Measurements from ENCODE around the gene NEIL3.

NEIL3 gene

GRCh38 chr4:177371461-177371860 lies 61.8 kb downstream of the NEIL3 start:
- no peak for DNase-seq (ENCODE audit: low spot score)

- no peak for DNase-seq (ENCODE audit: low spot score)
These were observed 65.3 kb downstream of the NEIL3 start for GRCh38 chr4:177374966-177375365.

GRCh38 chr4:177375372-177375771 lies 65.7 kb downstream of the NEIL3 start:
- no peak for DNase-seq (ENCODE audit: low spot score)

- DNase-seq (ENCODE audit: low spot score) = no peak
These were observed 66.3 kb downstream of the NEIL3 start for GRCh38 chr4:177376024-177376423.

GRCh38 chr4:177380730-177381287 lies 71.1 kb downstream of the NEIL3 start:
- DNase-seq (ENCODE audit: low spot score) = no peak

- DNase-seq (ENCODE audit: low spot score) = no peak
These were observed 72.2 kb downstream of the NEIL3 start for GRCh38 chr4:177381762-177382310.

GRCh38 chr4:177384856-177385397 lies 75.3 kb downstream of the NEIL3 start:
- no peak for DNase-seq (ENCODE audit: low spot score)

GRCh38 chr4:177385576-177386277 lies 76.1 kb downstream of the NEIL3 start:
- DNase-seq (ENCODE audit: low spot score) = no peak

- no peak for DNase-seq (ENCODE audit: low spot score)
These were observed 76.7 kb downstream of the NEIL3 start for GRCh38 chr4:177386278-177386815.

GRCh38 chr4:177391287-177391686 lies 81.6 kb downstream of the NEIL3 start:
- no peak for DNase-seq (ENCODE audit: low spot score)

- no peak for DNase-seq (ENCODE audit: low spot score)
These were observed 82.3 kb downstream of the NEIL3 start for GRCh38 chr4:177391953-177392352.

- peak; percentile 10 for DNase-seq (ENCODE audit: low spot score)
These were observed 83.6 kb downstream of the NEIL3 start for GRCh38 chr4:177393236-177393635.

GRCh38 chr4:177396352-177396751 lies 86.7 kb downstream of the NEIL3 start:
- DNase-seq (ENCODE audit: low spot score) = no peak

- DNase-seq (ENCODE audit: low spot score) = no peak
These were observed 90.4 kb downstream of the NEIL3 start for GRCh38 chr4:177400030-177400429.

GRCh38 chr4:177401658-177402273 lies 92.1 kb downstream of the NEIL3 start:
- DNase-seq (ENCODE audit: low spot score) = peak; percentile 11

- no peak for DNase-seq (ENCODE audit: low spot score)
These were observed 94.1 kb downstream of the NEIL3 start for GRCh38 chr4:177403746-177404145.

- no peak for DNase-seq (ENCODE audit: low spot score)
These were observed 94.7 kb downstream of the NEIL3 start for GRCh38 chr4:177404342-177404741.

- no peak for DNase-seq (ENCODE audit: low spot score)
These were observed 95.3 kb downstream of the NEIL3 start for GRCh38 chr4:177404986-177405385.

GRCh38 chr4:177405508-177405907 lies 95.8 kb downstream of the NEIL3 start:
- DNase-seq (ENCODE audit: low spot score) = no peak

- DNase-seq (ENCODE audit: low spot score) = no peak
These were observed 98.3 kb downstream of the NEIL3 start for GRCh38 chr4:177408023-177408422.

- DNase-seq (ENCODE audit: low spot score) = no peak
These were observed 100.9 kb downstream of the NEIL3 start for GRCh38 chr4:177410566-177410965.

- no peak for DNase-seq (ENCODE audit: low spot score)
These were observed 102.3 kb downstream of the NEIL3 start for GRCh38 chr4:177411996-177412395.
